Spleen (tissue), 11 donors: ENCODE results near the gene ITPKA. TPM values are rescaled to one million over a fixed set of nuclear protein-coding genes. Genes with fewer than 3 reads are reported as not detected.

Source experiments
- DNase-seq: peaks from one replicate; pipeline ENCODE4 v3.0.0-alpha.2; 2020
- H3K27ac ChIP-seq, 8 donors: fragments of 200-600 bp; sonication (generic) in 7 of 8; 1 replicate in 4 of 8; 2 replicates in 4 of 8; pipeline versions ENCODE4 v1.5.0 to v1.8.0; 2016 to 2021; ENCODE audit warnings: inconsistent platforms in 4 of 8, mild to moderate bottlenecking in 4 of 8, moderate library complexity in 1 of 8
- H3K27me3 ChIP-seq, 7 donors: fragments of 200-600 bp; sonication (generic) in 6 of 7; replicated peaks in 1 of 7; 1 replicate in 4 of 7; 2 replicates in 3 of 7; pipeline versions ENCODE4 v1.5.0 to v1.8.0; 2016 to 2021; ENCODE audit warnings: inconsistent platforms in 3 of 7, mild to moderate bottlenecking in 1 of 7
- H3K36me3 ChIP-seq, 6 donors: fragments of 200-600 bp; sonication (generic) in 5 of 6; 1 replicate in 4 of 6; 2 replicates in 2 of 6; pipeline versions ENCODE4 v1.5.0 to v1.8.0; 2016 to 2021; ENCODE audit warnings: inconsistent platforms in 2 of 6
- H3K4me1 ChIP-seq, 6 donors: fragments of 200-600 bp; sonication (generic) in 5 of 6; 1 replicate in 3 of 6; 2 replicates in 3 of 6; pipeline versions ENCODE4 v1.5.0 to v1.8.0; 2016 to 2021; ENCODE audit warnings: inconsistent platforms in 3 of 6
- H3K4me3 ChIP-seq, 8 donors: fragments of 200-600 bp; sonication (generic) in 7 of 8; 1 replicate in 4 of 8; 2 replicates in 4 of 8; pipeline versions ENCODE4 v1.5.0 to v1.8.0; 2016 to 2021; ENCODE audit warnings: inconsistent platforms in 4 of 8, mild to moderate bottlenecking in 4 of 8, moderate library complexity in 2 of 8
- H3K9me3 ChIP-seq, 8 donors: fragments of 200-600 bp; sonication (generic) in 7 of 8; 1 replicate in 4 of 8; 2 replicates in 4 of 8; pipeline versions ENCODE4 v1.5.0 to v1.8.0; 2016 to 2021; ENCODE audit warnings: inconsistent platforms in 4 of 8
- POLR2A ChIP-seq, 3 donors: fragments of 450-650 bp; IDR thresholded peaks; one replicate each; pipeline ENCODE4 v1.5.1; 2017; ENCODE audit warnings: antibody characterized with exemption in 3 of 3, mild to moderate bottlenecking in 1 of 3
- POLR2AphosphoS5 ChIP-seq, 3 donors: sonication (generic); formaldehyde crosslinking; IDR thresholded peaks; one replicate each; pipeline ENCODE4 v1.5.1; 2017; ENCODE audit warnings: antibody characterized with exemption in 3 of 3
- WGBS, 5 donors: extraction: QIAGEN DNeasy Blood & Tissue Kit in 3 of 5; methylation state at CpG; one replicate each; pipeline versions ENCODE4 v1.1.5 to v1.1.7; 2013 to 2018; 5-methylcytosine and 5-hydroxymethylcytosine counted together
- intact Hi-C: fragments of 100-400 bp; cut with DNase I; formaldehyde crosslinking; loops from one replicate; pipeline ENCODE4 v1.15.0; 2023; ENCODE audit warnings: low total_unique reads
- polyA plus RNA-seq, 3 donors: library from polyadenylated mRNA; stranded (reverse); fragments of 200-250 nt; gene quantifications; one replicate each; pipeline ENCODE4 v1.2.1, GENCODE V29; 2013
- total RNA-seq, 7 donors: library from RNA; depleted of rRNA in 3 of 7; stranded (reverse); fragments of >200 nt in 3 of 7; fragmentation: NEBNext Ultra II Directional in 4 of 7; extraction: Animal tissue kit (Norgen Biotek cat#: 25700) in 4 of 7; gene quantifications; one replicate each; pipeline versions ENCODE4 v1.1.0 to v1.2.1, GENCODE V29; 2016 to 2021
- TF ChIP-seq, protein P1 (sequence below), 11 experiments: fragments of 200-600 bp in 7 of 11; fragments of 450-650 bp in 4 of 11; sonication (generic) in 4 of 11; IDR thresholded peaks in 8 of 11; conservative IDR thresholded peaks in 3 of 11; 1 replicate in 7 of 11; 2 replicates in 4 of 11; pipeline versions ENCODE4 v1.4.0 to v1.8.0; 2016 to 2021; ENCODE audit warnings: antibody characterized with exemption in 11 of 11, inconsistent platforms in 4 of 11, mild to moderate bottlenecking in 1 of 11
- donor health status: healthy with polysubstance abuse.
- donor health status: DM: no; HTN: no; CAD: no; lungs with moderate emphysema.
- donor health status: DM: no; HTN: no; CAD: no.
- donor health status: Bipolar disorder and iron deficiency.
- donor health status: healthy.
- donor health status: DM: no; HTN: no; CAD: no.
- donor health status: DM: yes; HTN: yes; CAD: no.

Gene ITPKA
- total and polyA plus RNA-seq, 10 donors = 0.09 to 0.51 (median 0.19) TPM; not detected in 4

DNA sequence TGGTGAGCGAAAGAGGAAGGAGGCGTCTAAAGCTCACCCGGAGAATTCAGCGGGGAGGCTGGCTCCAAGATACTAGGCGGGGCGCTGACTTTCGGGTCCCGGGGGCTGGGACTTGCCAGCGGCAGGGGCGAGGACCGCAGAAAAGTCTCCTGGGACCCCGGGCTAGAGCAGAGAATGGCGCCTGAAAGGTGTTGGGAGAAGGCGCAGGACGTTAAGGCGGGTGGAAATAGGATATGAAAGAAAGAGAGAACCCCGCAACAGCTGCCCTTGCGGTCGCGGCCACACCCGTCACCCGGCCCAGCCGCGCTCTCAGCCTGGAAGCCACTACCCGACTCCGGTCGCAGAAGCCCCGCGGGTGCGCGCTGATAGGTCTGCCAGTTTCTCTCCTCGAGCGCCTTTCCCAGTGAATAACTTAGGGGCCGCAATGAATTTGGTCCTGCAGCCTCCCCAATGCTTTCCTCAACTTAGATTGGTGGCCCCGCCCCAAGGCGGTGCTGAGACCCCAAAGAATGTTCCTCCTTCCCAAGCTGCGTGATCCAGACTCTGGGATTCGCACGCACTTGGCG, 19.3 kb downstream of the ITPKA start:
- Histone ChIP-seq H3K9me3 (no peaks in the 10 kb centered on the region), H3K27me3 (peaks cover 9 to 45% (median 28%) of the 10 kb centered on the region in 7 donors), H3K4me1 (peaks cover 23 to 36% (median 28%) of the 10 kb centered on the region in 6 donors), H3K27ac (peak overlapping the region in 2 of 8 donors; percentile 9 to 37), H3K4me3 (peak overlapping the region; percentile 16 to 69 (median 42)), H3K36me3 (peaks cover 0 to 16% (median 4%) of the 10 kb centered on the region in 6 donors)
- WGBS, 5 donors = 1 to 2% (median 1%) methylated on average over 25 to 40 of the region's 40 CpGs
- TF ChIP-seq POLR2A (IDR thresholded peaks at IDR 0.05) (no peak), POLR2AphosphoS5 (IDR thresholded peaks at IDR 0.05) (no peak)
- TF ChIP-seq, protein P1, sequence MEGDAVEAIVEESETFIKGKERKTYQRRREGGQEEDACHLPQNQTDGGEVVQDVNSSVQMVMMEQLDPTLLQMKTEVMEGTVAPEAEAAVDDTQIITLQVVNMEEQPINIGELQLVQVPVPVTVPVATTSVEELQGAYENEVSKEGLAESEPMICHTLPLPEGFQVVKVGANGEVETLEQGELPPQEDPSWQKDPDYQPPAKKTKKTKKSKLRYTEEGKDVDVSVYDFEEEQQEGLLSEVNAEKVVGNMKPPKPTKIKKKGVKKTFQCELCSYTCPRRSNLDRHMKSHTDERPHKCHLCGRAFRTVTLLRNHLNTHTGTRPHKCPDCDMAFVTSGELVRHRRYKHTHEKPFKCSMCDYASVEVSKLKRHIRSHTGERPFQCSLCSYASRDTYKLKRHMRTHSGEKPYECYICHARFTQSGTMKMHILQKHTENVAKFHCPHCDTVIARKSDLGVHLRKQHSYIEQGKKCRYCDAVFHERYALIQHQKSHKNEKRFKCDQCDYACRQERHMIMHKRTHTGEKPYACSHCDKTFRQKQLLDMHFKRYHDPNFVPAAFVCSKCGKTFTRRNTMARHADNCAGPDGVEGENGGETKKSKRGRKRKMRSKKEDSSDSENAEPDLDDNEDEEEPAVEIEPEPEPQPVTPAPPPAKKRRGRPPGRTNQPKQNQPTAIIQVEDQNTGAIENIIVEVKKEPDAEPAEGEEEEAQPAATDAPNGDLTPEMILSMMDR (IDR thresholded peaks at IDR 0.05 in 8 of 11, conservative IDR thresholded peaks at IDR 0.05 in 3 of 11) = no peak
- DNase-seq = peak; percentile 83
- intact Hi-C loops = no loop called here

DNA sequence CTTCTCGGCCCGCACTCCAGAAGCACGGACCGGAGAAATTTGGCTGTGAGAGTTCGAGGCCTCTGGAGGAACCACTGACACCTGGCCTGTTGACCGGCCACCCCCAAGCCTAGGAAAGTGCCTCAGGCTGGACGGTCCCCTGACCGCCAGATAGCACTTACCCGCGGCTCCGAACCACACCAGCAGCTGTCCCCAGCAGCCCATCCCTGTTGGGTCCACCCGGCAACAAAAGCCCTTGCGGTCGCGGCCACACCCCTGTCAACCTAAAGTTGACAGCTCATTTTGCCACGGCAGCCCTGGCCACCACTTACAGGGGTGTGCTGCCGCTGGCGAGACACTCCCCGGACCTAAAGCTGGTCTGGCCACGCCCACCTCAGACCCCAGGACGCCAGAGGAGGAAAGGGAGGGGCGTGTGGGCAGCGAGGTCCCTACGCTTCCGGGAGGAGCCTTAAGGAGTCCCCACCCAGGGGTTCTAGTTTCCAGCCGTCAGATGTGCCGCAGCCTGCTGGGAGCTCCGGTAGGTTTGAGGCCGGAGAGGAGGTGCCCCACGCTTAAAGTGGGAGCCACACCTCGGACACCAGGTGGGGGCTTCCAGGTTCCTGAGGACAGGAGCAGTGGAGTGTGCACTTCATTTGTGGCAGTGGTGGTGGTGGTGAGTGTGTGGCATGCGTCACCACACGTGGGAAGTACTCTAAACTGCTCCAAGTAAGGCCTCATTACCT, 20.0 kb downstream of the ITPKA start, which contains the start of gene LTK:
TSS of gene LTK (minus strand) at position 322 of the 722 bp plus-strand sequence. CDS start at position 204, 118 bp downstream.
- Histone ChIP-seq H3K27ac (peak within 1 kb of the TSS in 2 of 8 donors; percentile 9 to 37), H3K4me3 (peak within 1 kb of the TSS; percentile 16 to 69 (median 42)), H3K27me3 (peaks cover 9 to 45% (median 28%) of the 10 kb centered on the region in 7 donors)

DNA sequence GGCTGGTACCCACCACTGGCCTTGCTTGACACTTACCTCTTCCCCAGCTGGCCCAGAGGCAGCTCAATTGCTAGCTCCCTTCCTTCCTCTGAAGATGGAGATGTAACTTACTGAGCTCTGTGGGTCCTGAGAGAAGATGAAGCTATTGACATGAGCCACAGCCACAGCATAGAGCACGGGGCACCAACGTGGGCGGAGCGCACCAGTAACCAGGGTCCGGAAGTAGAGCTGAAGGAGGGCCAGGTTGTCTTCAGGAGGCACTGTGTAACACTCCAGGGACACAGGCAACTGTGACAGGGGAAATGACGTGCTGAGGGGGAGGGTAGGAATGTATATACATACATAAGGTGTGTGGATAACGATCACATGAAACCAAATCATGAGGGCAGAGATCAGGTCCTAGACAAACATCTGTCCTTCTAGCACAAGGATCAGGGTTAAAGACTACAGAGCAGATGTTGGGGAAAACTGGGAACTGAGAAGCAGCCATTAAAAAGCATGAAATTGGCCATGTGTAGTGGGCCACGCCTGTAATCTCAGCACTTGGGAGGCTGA, 24.3 kb downstream of the ITPKA start:
- peaks cover 0 to 48% (median 4%) of the 10 kb centered on the region in 6 donors for H3K36me3 ChIP-seq
- H3K9me3 ChIP-seq = no peaks in the 10 kb centered on the region
- DNase-seq = no peak
- no peak overlapping the region for H3K27ac ChIP-seq
- peaks cover 8 to 27% (median 15%) of the 10 kb centered on the region in 6 donors for H3K4me1 ChIP-seq
- H3K27me3 ChIP-seq = peaks cover 0 to 13% (median 9%) of the 10 kb centered on the region in 7 donors
- TF ChIP-seq POLR2A (IDR thresholded peaks at IDR 0.05) = no peak
- TF ChIP-seq, protein P1 (IDR thresholded peaks at IDR 0.05 in 8 of 11, conservative IDR thresholded peaks at IDR 0.05 in 3 of 11) = no peak
- no peak for TF ChIP-seq POLR2AphosphoS5 (IDR thresholded peaks at IDR 0.05)
- intact Hi-C loops = no loop called here
- 93 to 97% (median 94%) methylated on average over 8 of the region's 8 CpGs for WGBS, 5 donors
- no peak overlapping the region for H3K4me3 ChIP-seq

More for the DNA sequence above, 20.0 kb downstream of the ITPKA start, which contains the start of gene LTK:
- no peak for DNase-seq
- TF ChIP-seq POLR2AphosphoS5 (IDR thresholded peaks at IDR 0.05) (peak in 2 of 3 donors; percentile 36 to 59), POLR2A (IDR thresholded peaks at IDR 0.05) (no peak)
- TF ChIP-seq, protein P1 (IDR thresholded peaks at IDR 0.05 in 8 of 11, conservative IDR thresholded peaks at IDR 0.05 in 3 of 11) = no peak
- no peaks in the 10 kb centered on the region for H3K9me3 ChIP-seq
- peaks cover 0 to 18% (median 4%) of the 10 kb centered on the region in 6 donors for H3K36me3 ChIP-seq
- intact Hi-C loops = no loop called here
- WGBS, 5 donors = 5 to 14% (median 8%) methylated on average over 10 to 33 of the region's 33 CpGs
- H3K4me1 ChIP-seq = peaks cover 23 to 36% (median 28%) of the 10 kb centered on the region in 6 donors
